GM23338 (cell line): ENCODE data around the gene GDPD5.

ENCODE experiments used
- CREB1 ChIP-seq: fragments of 250-450 bp; sonication (Bioruptor Pico); IDR thresholded peaks from 2 replicates; pipeline ENCODE4 v1.5.0; 2020; ENCODE audit warnings: low read depth, mild to moderate bottlenecking, moderate library complexity
- CTCF ChIP-seq, 2 experiments: fragments of 200-600 bp in 1 of 2; sonication (generic) in 1 of 2; conservative IDR thresholded peaks; 2 replicates each; pipeline versions ENCODE4 v1.5.1 to v1.6.1; 2016 to 2017; ENCODE audit warnings: antibody characterized with exemption in 2 of 2, low read depth in 2 of 2, mild to moderate bottlenecking in 2 of 2, moderate library complexity in 1 of 2
- ETS1 ChIP-seq: IDR thresholded peaks from 2 replicates; pipeline ENCODE4 v1.6.1; 2016; ENCODE audit warnings: antibody characterized with exemption
- EZH2 ChIP-seq: fragments of 200-600 bp; sonication (generic); IDR thresholded peaks from one replicate; pipeline ENCODE4 v1.8.0; 2017; ENCODE audit warnings: antibody characterized with exemption, mild to moderate bottlenecking, low read depth; ENCODE audit not compliant: unreplicated experiment
- EZH2phosphoT487 ChIP-seq: fragments of 200-600 bp; sonication (generic); IDR thresholded peaks from one replicate; pipeline ENCODE4 v1.8.1; 2018; ENCODE audit warnings: antibody characterized with exemption; ENCODE audit not compliant: unreplicated experiment
- JUNB ChIP-seq: IDR thresholded peaks from one replicate; pipeline ENCODE4 v1.6.1; 2016; ENCODE audit warnings: antibody characterized with exemption; ENCODE audit not compliant: unreplicated experiment
- NANOG ChIP-seq: IDR thresholded peaks from 2 replicates; pipeline ENCODE4 v1.6.1; 2016; ENCODE audit warnings: antibody characterized with exemption, borderline replicate concordance
- POLR2AphosphoS5 ChIP-seq: IDR thresholded peaks from 2 replicates; pipeline ENCODE4 v1.6.1; 2016; ENCODE audit warnings: antibody characterized with exemption, low read depth
- REST ChIP-seq: IDR thresholded peaks from one replicate; pipeline ENCODE4 v1.6.1; 2018; ENCODE audit warnings: antibody characterized with exemption; ENCODE audit not compliant: unreplicated experiment
- STAT1 ChIP-seq: IDR thresholded peaks from one replicate; pipeline ENCODE4 v1.6.1; 2016; ENCODE audit warnings: antibody characterized with exemption; ENCODE audit not compliant: unreplicated experiment
- ZNF114 ChIP-seq: fragments of 250-450 bp; sonication (Bioruptor Pico); IDR thresholded peaks from 2 replicates; pipeline ENCODE4 v1.5.0; 2020; ENCODE audit warnings: mild to moderate bottlenecking, moderate library complexity
- ZNF331 ChIP-seq: fragments of 250-450 bp; sonication (Bioruptor Pico); IDR thresholded peaks from 2 replicates; pipeline ENCODE4 v1.5.0; 2020; ENCODE audit warnings: low read depth, mild to moderate bottlenecking, moderate library complexity
- ZNF462 ChIP-seq: fragments of 250-450 bp; sonication (Bioruptor Pico); IDR thresholded peaks from 2 replicates; pipeline ENCODE4 v1.5.0; 2020; ENCODE audit warnings: mild to moderate bottlenecking, moderate library complexity

- TF ChIP-seq CTCF (conservative IDR thresholded peaks at IDR 0.05; ENCODE audit: low read depth in 2 of 2) (no peak), EZH2 (no peak), EZH2phosphoT487 (no peak), CREB1 (no peak), NANOG (no peak), REST (no peak), ETS1 (no peak), POLR2AphosphoS5 (no peak), STAT1 (no peak), ZNF114 (CRISPR knock-in tag) (no peak), ZNF331 (CRISPR knock-in tag) (no peak), JUNB (no peak), ZNF462 (no peak)
These were observed 121.6 kb downstream of the GDPD5 start for GRCh38 chr11:75403983-75404658.
